ENCODE results near the gene ITPKC.
A peak's percentile ranks its signal among the peaks of the same experiment; 100 is the strongest.

The ITPKC gene

DNA sequence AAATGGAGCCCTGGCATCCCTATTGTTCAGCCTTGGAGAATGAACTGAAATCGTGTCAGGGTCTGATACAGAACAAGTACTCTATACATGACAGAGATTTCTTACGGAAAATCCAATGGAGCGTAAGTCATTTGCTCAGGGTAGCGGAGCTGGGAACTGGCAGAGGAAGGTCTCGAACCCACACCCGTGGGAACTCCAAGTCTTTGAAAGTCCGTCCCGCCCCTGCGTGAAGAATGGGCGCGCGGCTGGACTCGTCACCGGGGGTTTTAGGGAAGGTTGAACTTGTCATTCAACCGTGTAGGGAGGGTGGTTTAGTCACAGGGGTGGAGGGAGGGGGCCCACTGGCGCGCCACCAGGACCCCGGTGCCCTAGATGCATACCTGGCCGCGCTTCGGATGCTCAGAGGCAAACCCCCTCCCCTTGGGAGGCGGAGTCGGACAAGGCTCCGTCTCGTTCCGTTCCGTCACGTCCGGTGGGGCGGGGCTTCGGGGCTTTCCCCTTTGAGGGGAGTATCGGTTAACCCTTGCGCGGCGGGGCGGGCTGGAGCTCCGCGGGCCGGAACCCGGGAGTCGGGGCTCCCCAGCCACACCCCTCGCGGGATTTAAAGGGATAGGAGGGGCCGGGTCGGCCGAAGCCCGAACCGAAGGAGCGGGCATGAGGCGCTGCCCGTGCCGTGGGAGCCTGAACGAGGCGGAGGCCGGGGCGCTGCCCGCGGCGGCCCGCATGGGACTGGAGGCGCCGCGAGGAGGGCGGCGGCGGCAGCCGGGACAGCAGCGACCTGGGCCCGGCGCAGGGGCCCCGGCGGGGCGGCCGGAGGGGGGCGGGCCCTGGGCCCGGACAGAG is at the start of gene ITPKC, which contains the start of gene COQ8B:
TSS of gene ITPKC (plus strand) at position 631 of the 843 bp plus-strand sequence. CDS start at position 655, 24 bp downstream.
TSS of gene COQ8B (minus strand) at position 405 of the 843 bp plus-strand sequence. CDS start 2,254 bp downstream, outside the sequence.
- no peaks in the 10 kb centered on the region for H3K9me3 ChIP-seq (ENCODE audit: low read length)
- H3K36me3 ChIP-seq (ENCODE audit: insufficient read depth, low read length): peaks cover 6% of the 10 kb centered on the region
- peak within 1 kb of the TSS; percentile 83 to 97 for H3K4me3 ChIP-seq (ENCODE audit: low read depth in 1 of 2, low read length in 2 of 2)
- peak within 1 kb of the TSS; percentile 96 for H3K9ac ChIP-seq (ENCODE audit: low read length)
- peak within 1 kb of the TSS; percentile 94 for H3K27ac ChIP-seq (ENCODE audit: low read depth, low read length)
- H3K4me1 ChIP-seq (ENCODE audit: insufficient read depth, low read length): peaks cover 57% of the 10 kb centered on the region
- H3K27me3 ChIP-seq (ENCODE audit: control insufficient read depth in 1 of 2, insufficient read depth in 2 of 2, low read length in 2 of 2): no peaks in the 10 kb centered on the region

DNA sequence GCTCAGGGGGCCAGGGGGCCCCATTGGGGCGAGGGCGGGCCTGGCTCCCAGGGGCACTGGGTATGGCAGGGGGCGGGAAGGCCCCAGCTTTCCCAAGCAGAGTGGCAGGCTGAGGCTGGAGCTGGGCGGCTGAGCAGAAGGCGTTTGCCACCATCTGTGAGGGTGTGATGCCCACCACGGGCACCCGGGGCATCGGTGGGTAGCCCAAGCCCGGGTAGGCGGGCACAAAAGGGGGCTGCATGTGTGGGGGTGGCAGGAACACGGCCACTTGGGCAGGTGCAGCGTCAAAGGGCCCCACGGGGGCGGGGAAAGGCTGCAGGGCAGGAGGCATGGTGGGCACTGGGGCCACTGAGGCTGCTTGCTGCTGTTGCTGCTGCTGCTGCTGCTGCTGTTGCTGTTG is 49.3 kb upstream of the ITPKC start:
- H3K27ac ChIP-seq (ENCODE audit: low read depth, low read length): no peak overlapping the region
- no peaks in the 10 kb centered on the region for H3K9me3 ChIP-seq (ENCODE audit: low read length)
- H3K36me3 ChIP-seq (ENCODE audit: insufficient read depth, low read length): peaks cover 44% of the 10 kb centered on the region
- no peak overlapping the region for H3K4me3 ChIP-seq (ENCODE audit: low read depth in 1 of 2, low read length in 2 of 2)
- peaks cover 8% of the 10 kb centered on the region for H3K4me1 ChIP-seq (ENCODE audit: insufficient read depth, low read length)
- H3K9ac ChIP-seq (ENCODE audit: low read length): no peak overlapping the region
- H3K27me3 ChIP-seq (ENCODE audit: control insufficient read depth in 1 of 2, insufficient read depth in 2 of 2, low read length in 2 of 2): no peaks in the 10 kb centered on the region

DNA sequence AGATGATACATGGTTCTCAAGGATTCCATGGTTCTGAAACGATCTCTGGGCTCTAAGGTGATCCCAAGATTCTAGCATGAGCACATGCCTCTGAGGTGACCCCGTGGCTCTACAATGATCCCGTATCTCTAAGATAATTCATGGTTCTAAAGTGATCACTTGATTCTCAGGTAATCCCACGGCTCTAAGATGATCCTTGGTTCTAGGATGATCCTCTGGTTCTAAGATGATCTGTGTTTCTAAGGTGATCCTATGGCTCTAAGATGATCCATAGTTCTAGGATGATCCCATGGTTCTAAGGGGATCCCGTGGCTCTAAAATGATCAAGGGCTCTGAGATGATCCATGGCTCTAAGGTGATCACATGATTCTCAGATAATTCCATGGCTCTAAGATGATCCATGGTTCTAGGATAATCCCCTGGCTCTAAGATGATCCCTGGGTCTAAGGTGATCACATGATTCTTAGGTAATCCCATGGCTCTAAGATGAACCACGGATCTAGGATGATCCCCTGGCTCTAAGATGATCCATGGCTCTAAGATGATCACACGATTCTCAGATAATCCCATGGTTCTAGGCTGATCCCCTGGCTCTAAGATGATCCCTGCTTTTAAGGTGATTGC is 47.8 kb upstream of the ITPKC start:
- no peaks in the 10 kb centered on the region for H3K9me3 ChIP-seq (ENCODE audit: low read length)
- no peak overlapping the region for H3K4me3 ChIP-seq (ENCODE audit: low read depth in 1 of 2, low read length in 2 of 2)
- H3K9ac ChIP-seq (ENCODE audit: low read length): no peak overlapping the region
- H3K27me3 ChIP-seq (ENCODE audit: control insufficient read depth in 1 of 2, insufficient read depth in 2 of 2, low read length in 2 of 2): no peaks in the 10 kb centered on the region
- H3K36me3 ChIP-seq (ENCODE audit: insufficient read depth, low read length): peaks cover 59% of the 10 kb centered on the region
- H3K4me1 ChIP-seq (ENCODE audit: insufficient read depth, low read length): peaks cover under 1% of the 10 kb centered on the region
- no peak overlapping the region for H3K27ac ChIP-seq (ENCODE audit: low read depth, low read length)

DNA sequence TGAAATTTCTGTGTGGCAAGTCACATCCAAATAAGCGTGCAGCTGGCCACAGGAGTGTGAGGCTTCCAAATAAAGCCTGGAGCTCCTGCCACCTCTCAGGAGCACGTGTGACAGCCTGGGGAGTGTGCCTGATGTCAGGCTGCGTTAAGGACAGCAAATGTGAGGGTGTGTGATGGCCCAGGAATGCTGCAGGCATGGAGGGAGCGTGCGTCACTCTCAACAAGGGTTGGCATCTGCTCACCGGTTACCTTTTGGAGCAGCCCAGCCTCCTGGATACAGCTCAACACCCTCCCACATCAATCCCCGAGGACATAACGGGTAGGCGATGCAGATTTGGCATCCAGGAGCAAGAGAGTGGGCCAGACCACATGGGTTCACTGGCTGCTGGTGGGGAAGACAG is 45.5 kb upstream of the ITPKC start:
- H3K36me3 ChIP-seq (ENCODE audit: insufficient read depth, low read length): peaks cover 74% of the 10 kb centered on the region
- H3K4me1 ChIP-seq (ENCODE audit: insufficient read depth, low read length): no peaks in the 10 kb centered on the region
- H3K4me3 ChIP-seq (ENCODE audit: low read depth in 1 of 2, low read length in 2 of 2): no peak overlapping the region
- H3K27ac ChIP-seq (ENCODE audit: low read depth, low read length): no peak overlapping the region
- no peaks in the 10 kb centered on the region for H3K27me3 ChIP-seq (ENCODE audit: control insufficient read depth in 1 of 2, insufficient read depth in 2 of 2, low read length in 2 of 2)
- H3K9ac ChIP-seq (ENCODE audit: low read length): no peak overlapping the region
- H3K9me3 ChIP-seq (ENCODE audit: low read length): no peaks in the 10 kb centered on the region

DNA sequence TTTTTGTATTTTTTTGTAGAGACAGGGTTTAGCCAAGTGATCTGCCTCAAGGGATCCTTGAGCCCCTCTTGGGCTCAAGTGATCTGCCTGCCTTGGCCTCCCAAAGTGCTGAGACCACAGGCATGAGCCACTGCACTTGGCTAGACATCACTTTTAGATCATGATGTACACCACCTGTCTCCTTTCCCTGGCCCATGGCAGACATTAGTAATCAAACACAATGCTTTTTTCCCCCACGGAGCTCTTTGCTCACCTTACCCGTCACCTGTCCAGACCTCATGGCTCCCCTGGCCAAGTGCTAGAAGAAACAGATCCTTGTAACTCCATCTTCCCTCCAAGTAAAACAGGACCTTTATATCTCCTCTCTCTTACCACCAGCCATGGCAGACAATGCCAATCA is 44.9 kb upstream of the ITPKC start:
- H3K9me3 ChIP-seq (ENCODE audit: low read length): no peaks in the 10 kb centered on the region
- no peak overlapping the region for H3K9ac ChIP-seq (ENCODE audit: low read length)
- no peaks in the 10 kb centered on the region for H3K4me1 ChIP-seq (ENCODE audit: insufficient read depth, low read length)
- H3K4me3 ChIP-seq (ENCODE audit: low read depth in 1 of 2, low read length in 2 of 2): no peak overlapping the region
- H3K36me3 ChIP-seq (ENCODE audit: insufficient read depth, low read length): peaks cover 78% of the 10 kb centered on the region
- no peak overlapping the region for H3K27ac ChIP-seq (ENCODE audit: low read depth, low read length)
- no peaks in the 10 kb centered on the region for H3K27me3 ChIP-seq (ENCODE audit: control insufficient read depth in 1 of 2, insufficient read depth in 2 of 2, low read length in 2 of 2)

DNA sequence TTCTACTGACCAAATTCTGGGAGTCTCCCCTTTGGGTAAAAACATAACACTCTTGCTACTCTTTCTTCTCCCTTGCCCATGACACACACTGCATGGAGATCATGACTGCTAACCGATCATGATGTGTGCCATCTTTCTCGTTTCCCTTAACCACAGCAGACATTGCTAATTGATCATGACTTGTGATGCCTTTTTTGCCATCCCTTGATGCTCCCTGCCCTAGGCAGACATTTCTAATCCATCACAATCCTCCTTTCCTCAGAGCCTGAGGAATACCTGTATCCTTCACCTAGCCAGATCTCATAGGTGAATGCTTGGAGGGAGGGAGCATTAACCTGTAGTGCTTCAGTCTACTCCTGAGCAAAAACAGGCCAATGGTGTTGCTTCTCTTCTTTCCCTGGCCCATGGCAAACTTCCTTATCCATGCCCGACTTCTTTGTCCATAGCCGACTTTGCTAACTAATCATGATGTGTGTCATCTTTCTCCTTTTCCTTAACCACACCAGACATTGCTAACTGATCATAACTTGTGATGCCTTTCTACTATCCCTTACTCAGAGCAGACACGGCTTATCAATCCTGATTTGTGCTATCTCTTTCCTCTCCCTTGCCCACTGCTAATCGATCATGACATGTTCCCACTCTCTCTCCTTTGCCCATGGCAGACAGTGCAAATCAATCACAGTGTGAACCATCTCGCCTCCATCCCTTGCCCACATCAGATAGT is 44.2 kb upstream of the ITPKC start:
- H3K9ac ChIP-seq (ENCODE audit: low read length): no peak overlapping the region
- H3K4me3 ChIP-seq (ENCODE audit: low read depth in 1 of 2, low read length in 2 of 2): no peak overlapping the region
- H3K27me3 ChIP-seq (ENCODE audit: control insufficient read depth in 1 of 2, insufficient read depth in 2 of 2, low read length in 2 of 2): no peaks in the 10 kb centered on the region
- H3K27ac ChIP-seq (ENCODE audit: low read depth, low read length): no peak overlapping the region
- no peaks in the 10 kb centered on the region for H3K4me1 ChIP-seq (ENCODE audit: insufficient read depth, low read length)
- H3K9me3 ChIP-seq (ENCODE audit: low read length): no peaks in the 10 kb centered on the region
- peaks cover 85% of the 10 kb centered on the region for H3K36me3 ChIP-seq (ENCODE audit: insufficient read depth, low read length)

DNA sequence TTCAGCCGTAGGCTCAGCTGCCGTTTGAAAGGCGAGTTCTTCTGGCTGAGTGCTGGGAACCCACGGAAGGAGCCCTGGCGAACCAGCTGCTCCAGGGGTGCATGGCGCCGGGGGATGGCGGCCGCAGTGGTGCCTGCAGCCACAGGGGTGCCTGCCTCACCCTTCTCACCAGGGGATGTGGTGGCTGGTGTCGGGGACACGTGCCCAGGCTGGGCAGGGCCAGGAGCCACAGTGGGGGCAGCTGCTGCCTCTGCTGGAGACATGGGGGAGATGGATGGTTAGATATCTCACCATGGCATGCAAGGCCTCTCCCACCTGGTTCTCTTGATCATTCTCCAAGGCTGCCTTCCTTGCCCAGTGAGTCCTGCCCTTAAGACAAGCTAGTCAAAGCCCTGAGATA is 43.5 kb upstream of the ITPKC start:
- Histone ChIP-seq H3K36me3 (ENCODE audit: insufficient read depth, low read length) (peaks cover 88% of the 10 kb centered on the region), H3K4me1 (ENCODE audit: insufficient read depth, low read length) (no peaks in the 10 kb centered on the region), H3K27ac (ENCODE audit: low read depth, low read length) (no peak overlapping the region), H3K9ac (ENCODE audit: low read length) (no peak overlapping the region), H3K4me3 (ENCODE audit: low read depth in 1 of 2, low read length in 2 of 2) (no peak overlapping the region), H3K27me3 (ENCODE audit: control insufficient read depth in 1 of 2, insufficient read depth in 2 of 2, low read length in 2 of 2) (no peaks in the 10 kb centered on the region), H3K9me3 (ENCODE audit: low read length) (no peaks in the 10 kb centered on the region)

DNA sequence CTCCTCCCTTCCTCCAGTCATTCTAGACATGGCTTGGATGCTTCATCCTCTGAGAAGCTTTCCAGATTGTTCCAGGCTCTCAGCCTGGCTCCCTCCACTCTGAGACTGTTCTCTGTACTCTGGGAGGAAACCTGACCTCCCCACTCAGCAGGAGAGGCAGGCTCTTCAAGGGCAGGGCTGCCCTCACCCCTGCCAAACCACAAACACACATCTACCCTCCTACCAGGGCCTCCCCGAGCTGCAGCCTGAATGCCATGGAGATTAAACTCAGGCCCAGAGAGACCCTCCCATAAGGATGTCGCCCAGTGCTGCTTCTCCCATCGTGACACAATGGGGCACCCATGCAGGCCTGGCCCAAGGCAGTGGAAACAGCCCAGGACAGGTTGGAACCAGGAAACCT is 42.6 kb upstream of the ITPKC start:
- H3K27me3 ChIP-seq (ENCODE audit: control insufficient read depth in 1 of 2, insufficient read depth in 2 of 2, low read length in 2 of 2): no peaks in the 10 kb centered on the region
- no peak overlapping the region for H3K9ac ChIP-seq (ENCODE audit: low read length)
- no peaks in the 10 kb centered on the region for H3K4me1 ChIP-seq (ENCODE audit: insufficient read depth, low read length)
- H3K4me3 ChIP-seq (ENCODE audit: low read depth in 1 of 2, low read length in 2 of 2): no peak overlapping the region
- H3K27ac ChIP-seq (ENCODE audit: low read depth, low read length): no peak overlapping the region
- no peaks in the 10 kb centered on the region for H3K9me3 ChIP-seq (ENCODE audit: low read length)
- peaks cover 83% of the 10 kb centered on the region for H3K36me3 ChIP-seq (ENCODE audit: insufficient read depth, low read length)

DNA sequence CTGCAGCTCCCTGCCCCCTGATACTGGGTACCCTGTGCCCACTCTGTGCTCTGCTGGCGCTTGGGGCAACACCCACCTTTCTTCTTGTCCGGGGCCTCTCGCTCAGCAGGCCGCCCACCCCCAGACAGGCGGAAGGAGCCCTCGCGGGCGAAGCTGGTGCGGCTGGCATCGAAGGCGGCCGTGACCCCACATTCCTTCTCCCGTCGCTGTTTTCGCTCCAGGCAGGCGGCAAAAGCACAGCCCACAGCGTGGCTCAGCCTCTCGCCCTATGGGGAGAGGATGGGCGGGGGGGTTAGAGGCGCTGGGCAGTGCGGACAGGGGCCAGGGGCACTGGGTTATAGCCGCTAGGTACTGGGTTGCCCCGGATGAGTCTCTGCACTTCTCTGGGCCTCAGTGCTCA is 39.8 kb upstream of the ITPKC start:
- Histone ChIP-seq H3K27me3 (ENCODE audit: control insufficient read depth in 1 of 2, insufficient read depth in 2 of 2, low read length in 2 of 2) (no peaks in the 10 kb centered on the region), H3K36me3 (ENCODE audit: insufficient read depth, low read length) (peaks cover 72% of the 10 kb centered on the region), H3K27ac (ENCODE audit: low read depth, low read length) (no peak overlapping the region)

DNA sequence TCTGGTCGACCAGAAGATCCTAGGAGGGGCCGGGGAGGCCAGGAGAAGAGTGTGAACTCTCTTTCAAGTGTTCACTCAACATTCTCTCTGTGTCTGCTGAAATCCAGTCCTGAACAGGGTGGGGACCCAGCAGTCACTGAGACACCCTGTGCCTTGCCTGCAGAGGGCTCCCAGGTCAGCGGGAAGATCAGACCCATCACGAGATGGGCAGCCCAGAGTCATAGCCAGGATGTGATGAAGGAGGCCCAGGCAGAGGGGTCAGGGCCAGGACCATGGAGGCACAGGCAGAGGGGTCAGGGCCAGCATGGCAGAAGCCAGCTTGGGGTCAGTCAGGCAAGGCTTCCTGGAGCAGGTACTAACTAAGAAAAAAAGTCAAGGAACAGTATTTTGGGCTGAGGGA is 35.9 kb upstream of the ITPKC start:
- Histone ChIP-seq H3K4me3 (ENCODE audit: low read depth in 1 of 2, low read length in 2 of 2) (no peak overlapping the region), H3K9me3 (ENCODE audit: low read length) (no peaks in the 10 kb centered on the region), H3K9ac (ENCODE audit: low read length) (no peak overlapping the region), H3K4me1 (ENCODE audit: insufficient read depth, low read length) (no peaks in the 10 kb centered on the region), H3K27me3 (ENCODE audit: control insufficient read depth in 1 of 2, insufficient read depth in 2 of 2, low read length in 2 of 2) (no peaks in the 10 kb centered on the region), H3K36me3 (ENCODE audit: insufficient read depth, low read length) (peaks cover 72% of the 10 kb centered on the region), H3K27ac (ENCODE audit: low read depth, low read length) (no peak overlapping the region)

More for the DNA sequence above, 39.8 kb upstream of the ITPKC start:
- Histone ChIP-seq H3K4me3 (ENCODE audit: low read depth in 1 of 2, low read length in 2 of 2) (no peak overlapping the region), H3K4me1 (ENCODE audit: insufficient read depth, low read length) (no peaks in the 10 kb centered on the region), H3K9me3 (ENCODE audit: low read length) (no peaks in the 10 kb centered on the region), H3K9ac (ENCODE audit: low read length) (no peak overlapping the region)

DNA sequence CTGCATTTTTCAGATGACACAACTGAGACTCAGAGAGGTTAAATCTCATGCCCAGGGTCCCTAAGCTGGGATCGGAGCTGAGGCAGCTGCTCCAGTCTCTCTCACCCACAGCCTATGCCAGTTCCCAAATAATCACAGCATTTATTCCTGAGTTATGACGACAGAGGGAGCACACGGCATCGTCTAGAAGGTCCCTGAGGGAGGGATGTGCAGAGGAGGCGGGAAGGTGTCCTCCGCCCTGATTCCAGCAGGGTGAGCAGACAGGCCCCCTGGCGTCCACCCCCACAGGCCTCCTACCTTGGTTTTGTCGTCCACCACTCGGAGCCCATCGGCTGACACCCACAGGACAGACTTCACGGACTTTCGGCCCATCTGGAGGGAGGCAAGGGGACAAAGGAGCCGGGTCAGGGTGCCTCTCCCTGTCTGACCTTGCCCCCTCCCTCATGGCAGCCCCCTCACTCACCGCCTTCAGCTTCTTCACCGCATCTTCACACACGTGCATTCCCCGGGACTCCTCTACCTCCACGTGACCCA is 34.4 kb upstream of the ITPKC start:
- Histone ChIP-seq H3K27ac (ENCODE audit: low read depth, low read length) (no peak overlapping the region), H3K4me1 (ENCODE audit: insufficient read depth, low read length) (no peaks in the 10 kb centered on the region), H3K4me3 (ENCODE audit: low read depth in 1 of 2, low read length in 2 of 2) (no peak overlapping the region), H3K27me3 (ENCODE audit: control insufficient read depth in 1 of 2, insufficient read depth in 2 of 2, low read length in 2 of 2) (no peaks in the 10 kb centered on the region), H3K9ac (ENCODE audit: low read length) (no peak overlapping the region), H3K9me3 (ENCODE audit: low read length) (no peaks in the 10 kb centered on the region), H3K36me3 (ENCODE audit: insufficient read depth, low read length) (peaks cover 68% of the 10 kb centered on the region)
